GM12878 (cell line): ENCODE measurements around the gene PRR20B.

Experiments
- HDGF ChIP-seq: fragments of 450-650 bp; IDR thresholded peaks from 2 replicates; pipeline ENCODE4 v1.6.1; 2016; ENCODE audit warnings: antibody characterized with exemption
- POLR2AphosphoS2 ChIP-seq: IDR thresholded peaks from 2 replicates; pipeline ENCODE4 v1.6.1; 2011; ENCODE audit warnings: low read depth, mild to moderate bottlenecking, low read length, improper control_type of control experiment, moderate library complexity
- TF ChIP-seq, protein P1 (sequence below): fragments of 450-650 bp; formaldehyde crosslinking; IDR thresholded peaks from 2 replicates; pipeline ENCODE4 v1.5.0; 2022; ENCODE audit warnings: mild to moderate bottlenecking, missing genetic modification characterization
- TF ChIP-seq, protein P2 (sequence below): fragments of 450-650 bp; IDR thresholded peaks from 2 replicates; pipeline ENCODE4 v1.6.1; 2016; ENCODE audit warnings: mild to moderate bottlenecking

DNA sequence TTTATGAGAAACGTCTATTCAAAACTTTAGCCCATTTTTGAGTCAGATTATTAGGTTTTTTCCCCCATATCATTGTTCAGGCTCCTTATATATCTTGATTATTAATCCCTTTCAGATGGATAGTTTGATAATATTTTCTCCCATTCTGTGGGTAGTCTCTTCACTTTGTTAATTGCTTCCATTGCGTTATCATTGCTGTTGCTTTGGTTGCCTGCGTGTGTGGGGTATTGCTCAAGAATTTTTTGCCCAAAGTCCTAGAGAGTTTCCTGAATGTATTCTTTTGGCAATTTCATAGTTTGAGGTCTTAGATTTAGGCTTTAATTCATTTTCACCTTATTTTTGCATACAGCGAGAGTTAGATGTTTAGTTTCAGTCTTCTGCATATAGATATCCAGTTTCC is 32.3 kb upstream of the PRR20B start:
- TF ChIP-seq HDGF (no peak), POLR2AphosphoS2 (no peak)
- TF ChIP-seq, protein P1, sequence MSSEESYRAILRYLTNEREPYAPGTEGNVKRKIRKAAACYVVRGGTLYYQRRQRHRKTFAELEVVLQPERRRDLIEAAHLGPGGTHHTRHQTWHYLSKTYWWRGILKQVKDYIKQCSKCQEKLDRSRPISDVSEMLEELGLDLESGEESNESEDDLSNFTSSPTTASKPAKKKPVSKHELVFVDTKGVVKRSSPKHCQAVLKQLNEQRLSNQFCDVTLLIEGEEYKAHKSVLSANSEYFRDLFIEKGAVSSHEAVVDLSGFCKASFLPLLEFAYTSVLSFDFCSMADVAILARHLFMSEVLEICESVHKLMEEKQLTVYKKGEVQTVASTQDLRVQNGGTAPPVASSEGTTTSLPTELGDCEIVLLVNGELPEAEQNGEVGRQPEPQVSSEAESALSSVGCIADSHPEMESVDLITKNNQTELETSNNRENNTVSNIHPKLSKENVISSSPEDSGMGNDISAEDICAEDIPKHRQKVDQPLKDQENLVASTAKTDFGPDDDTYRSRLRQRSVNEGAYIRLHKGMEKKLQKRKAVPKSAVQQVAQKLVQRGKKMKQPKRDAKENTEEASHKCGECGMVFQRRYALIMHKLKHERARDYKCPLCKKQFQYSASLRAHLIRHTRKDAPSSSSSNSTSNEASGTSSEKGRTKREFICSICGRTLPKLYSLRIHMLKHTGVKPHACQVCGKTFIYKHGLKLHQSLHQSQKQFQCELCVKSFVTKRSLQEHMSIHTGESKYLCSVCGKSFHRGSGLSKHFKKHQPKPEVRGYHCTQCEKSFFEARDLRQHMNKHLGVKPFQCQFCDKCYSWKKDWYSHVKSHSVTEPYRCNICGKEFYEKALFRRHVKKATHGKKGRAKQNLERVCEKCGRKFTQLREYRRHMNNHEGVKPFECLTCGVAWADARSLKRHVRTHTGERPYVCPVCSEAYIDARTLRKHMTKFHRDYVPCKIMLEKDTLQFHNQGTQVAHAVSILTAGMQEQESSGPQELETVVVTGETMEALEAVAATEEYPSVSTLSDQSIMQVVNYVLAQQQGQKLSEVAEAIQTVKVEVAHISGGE, result no peak
- TF ChIP-seq, protein P2, sequence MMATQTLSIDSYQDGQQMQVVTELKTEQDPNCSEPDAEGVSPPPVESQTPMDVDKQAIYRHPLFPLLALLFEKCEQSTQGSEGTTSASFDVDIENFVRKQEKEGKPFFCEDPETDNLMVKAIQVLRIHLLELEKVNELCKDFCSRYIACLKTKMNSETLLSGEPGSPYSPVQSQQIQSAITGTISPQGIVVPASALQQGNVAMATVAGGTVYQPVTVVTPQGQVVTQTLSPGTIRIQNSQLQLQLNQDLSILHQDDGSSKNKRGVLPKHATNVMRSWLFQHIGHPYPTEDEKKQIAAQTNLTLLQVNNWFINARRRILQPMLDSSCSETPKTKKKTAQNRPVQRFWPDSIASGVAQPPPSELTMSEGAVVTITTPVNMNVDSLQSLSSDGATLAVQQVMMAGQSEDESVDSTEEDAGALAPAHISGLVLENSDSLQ, result no peak
